Tibial nerve (tissue), 4 donors: ENCODE measurements around the gene SH3RF3.

Source experiments
- EP300 ChIP-seq, 2 donors: sonication (generic); formaldehyde crosslinking; IDR thresholded peaks; one replicate each; pipeline ENCODE4 v1.6.1; 2017; ENCODE audit warnings: antibody characterized with exemption in 2 of 2, mild to moderate bottlenecking in 1 of 2
- POLR2A ChIP-seq, 2 donors: fragments of 450-650 bp; IDR thresholded peaks; one replicate each; pipeline ENCODE4 v1.6.1; 2017; ENCODE audit warnings: antibody characterized with exemption in 2 of 2, mild to moderate bottlenecking in 2 of 2, moderate library complexity in 2 of 2
- TF ChIP-seq, protein P1 (sequence below), 5 experiments: fragments of 200-600 bp in 3 of 5; fragments of 450-650 bp in 2 of 5; sonication (generic) in 3 of 5; IDR thresholded peaks; one replicate each; pipeline ENCODE4 v1.5.1; 2016 to 2019; ENCODE audit warnings: antibody characterized with exemption in 5 of 5, mild to moderate bottlenecking in 3 of 5, moderate library complexity in 2 of 5

- TF ChIP-seq EP300 (IDR thresholded peaks at IDR 0.05) (no peak), POLR2A (IDR thresholded peaks at IDR 0.05) (no peak)
- TF ChIP-seq, protein P1, sequence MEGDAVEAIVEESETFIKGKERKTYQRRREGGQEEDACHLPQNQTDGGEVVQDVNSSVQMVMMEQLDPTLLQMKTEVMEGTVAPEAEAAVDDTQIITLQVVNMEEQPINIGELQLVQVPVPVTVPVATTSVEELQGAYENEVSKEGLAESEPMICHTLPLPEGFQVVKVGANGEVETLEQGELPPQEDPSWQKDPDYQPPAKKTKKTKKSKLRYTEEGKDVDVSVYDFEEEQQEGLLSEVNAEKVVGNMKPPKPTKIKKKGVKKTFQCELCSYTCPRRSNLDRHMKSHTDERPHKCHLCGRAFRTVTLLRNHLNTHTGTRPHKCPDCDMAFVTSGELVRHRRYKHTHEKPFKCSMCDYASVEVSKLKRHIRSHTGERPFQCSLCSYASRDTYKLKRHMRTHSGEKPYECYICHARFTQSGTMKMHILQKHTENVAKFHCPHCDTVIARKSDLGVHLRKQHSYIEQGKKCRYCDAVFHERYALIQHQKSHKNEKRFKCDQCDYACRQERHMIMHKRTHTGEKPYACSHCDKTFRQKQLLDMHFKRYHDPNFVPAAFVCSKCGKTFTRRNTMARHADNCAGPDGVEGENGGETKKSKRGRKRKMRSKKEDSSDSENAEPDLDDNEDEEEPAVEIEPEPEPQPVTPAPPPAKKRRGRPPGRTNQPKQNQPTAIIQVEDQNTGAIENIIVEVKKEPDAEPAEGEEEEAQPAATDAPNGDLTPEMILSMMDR (IDR thresholded peaks at IDR 0.05), result no peak
Observed at GRCh38 chr2:109549016-109549590, 420.1 kb downstream of the SH3RF3 start.
